HepG2 (cell line): ENCODE data around the gene CACNA1I. TPM values are rescaled to one million over a fixed set of nuclear protein-coding genes. Genes with fewer than 3 reads are reported as not detected.
A peak's percentile ranks its signal among the peaks of the same experiment; 100 is the strongest.

Experiments
- GATAD1 ChIP-seq: IDR thresholded peaks from 2 replicates; pipeline ENCODE4 v1.6.1; 2016; ENCODE audit warnings: missing genetic modification reagents, missing compliant biosample characterization
- MAFF ChIP-seq: IDR thresholded peaks from 2 replicates; pipeline ENCODE4 v1.6.1; 2011; ENCODE audit warnings: low read depth, low read length, improper control_type of control experiment
- NCOR1 ChIP-seq: fragments of 200-600 bp; sonication (generic); IDR thresholded peaks from 2 replicates; pipeline ENCODE4 v1.7.0; 2017; ENCODE audit warnings: antibody characterized with exemption, low read length, borderline replicate concordance
- REXO4 ChIP-seq: sonication (generic); formaldehyde crosslinking; IDR thresholded peaks from 2 replicates; pipeline ENCODE4 v1.8.0; 2022; ENCODE audit warnings: missing genetic modification reagents, mild to moderate bottlenecking, borderline replicate concordance
- SKIL ChIP-seq: sonication (generic); formaldehyde crosslinking; IDR thresholded peaks from 2 replicates; pipeline ENCODE4 v1.8.0; 2022; ENCODE audit warnings: missing genetic modification reagents, mild to moderate bottlenecking, moderate library complexity, borderline replicate concordance
- SMAD1 ChIP-seq: sonication (generic); formaldehyde crosslinking; IDR thresholded peaks from 2 replicates; pipeline ENCODE4 v1.4.0; 2020; ENCODE audit warnings: missing genetic modification reagents, low read depth, mild to moderate bottlenecking, borderline replicate concordance
- TAF1 ChIP-seq: sonication (generic); formaldehyde crosslinking; IDR thresholded peaks from 2 replicates; pipeline ENCODE4 v1.4.0; 2020; ENCODE audit warnings: missing genetic modification reagents
- ZBTB7B ChIP-seq: sonication (generic); formaldehyde crosslinking; IDR thresholded peaks from 2 replicates; pipeline ENCODE4 v1.4.0; 2020; ENCODE audit warnings: missing genetic modification reagents
- polyA plus RNA-seq, 8 experiments: library from polyadenylated mRNA; depleted of rRNA in 3 of 8; stranded (reverse) in 7 of 8; unstranded in 1 of 8; fragments of >200 nt; fragmentation: Illumina TruSeq in 4 of 8; extraction: Trizol in 4 of 8; gene quantifications; 2 replicates each; pipeline versions ENCODE4 v1.2.1 to v1.2.3, GENCODE V29; 2011 to 2016; ENCODE audit warnings: low read depth in 4 of 8, missing spikeins in 1 of 8, mixed read lengths in 1 of 8; ENCODE audit not compliant: insufficient read depth in 1 of 8
- total RNA-seq, 5 experiments: library from RNA; depleted of rRNA; stranded (reverse); fragments of >200 nt; fragmentation: Illumina TruSeq; extraction: Trizol; gene quantifications; 2 replicates each; pipeline ENCODE4 v1.2.3, GENCODE V29; 2016; ENCODE audit warnings: low read depth in 1 of 5
- TF ChIP-seq, protein P1 (sequence below): sonication (generic); formaldehyde crosslinking; IDR thresholded peaks from 2 replicates; pipeline ENCODE4 v1.5.0; 2020; ENCODE audit warnings: mild to moderate bottlenecking, missing genetic modification reagents, borderline replicate concordance
- TF ChIP-seq, protein P2 (sequence below): sonication (generic); formaldehyde crosslinking; IDR thresholded peaks from 2 replicates; pipeline ENCODE4 v1.8.0; 2022; ENCODE audit warnings: low read depth, missing genetic modification reagents
- TF ChIP-seq, protein P3 (sequence below): sonication (generic); formaldehyde crosslinking; conservative IDR thresholded peaks from 2 replicates; pipeline ENCODE4 v1.4.0; 2020; ENCODE audit warnings: missing genetic modification reagents
- TF ChIP-seq, protein P4 (sequence below): conservative IDR thresholded peaks from 2 replicates; pipeline ENCODE4 v1.6.1; 2018; ENCODE audit warnings: missing genetic modification reagents
- TF ChIP-seq, protein P5 (sequence below): sonication (generic); formaldehyde crosslinking; IDR thresholded peaks from 2 replicates; pipeline ENCODE4 v1.8.1; 2023; ENCODE audit warnings: mild to moderate bottlenecking, missing genetic modification reagents
- TF ChIP-seq, protein P6 (sequence below): sonication (generic); formaldehyde crosslinking; IDR thresholded peaks from 2 replicates; pipeline ENCODE4 v1.5.0; 2020; ENCODE audit warnings: missing genetic modification reagents

Gene CACNA1I
- total and polyA plus RNA-seq, 2 of the 13 experiments (the other 11 are each of a cell fraction or from before 2014, with no cell fraction given): not detected

- TF ChIP-seq, protein P1, sequence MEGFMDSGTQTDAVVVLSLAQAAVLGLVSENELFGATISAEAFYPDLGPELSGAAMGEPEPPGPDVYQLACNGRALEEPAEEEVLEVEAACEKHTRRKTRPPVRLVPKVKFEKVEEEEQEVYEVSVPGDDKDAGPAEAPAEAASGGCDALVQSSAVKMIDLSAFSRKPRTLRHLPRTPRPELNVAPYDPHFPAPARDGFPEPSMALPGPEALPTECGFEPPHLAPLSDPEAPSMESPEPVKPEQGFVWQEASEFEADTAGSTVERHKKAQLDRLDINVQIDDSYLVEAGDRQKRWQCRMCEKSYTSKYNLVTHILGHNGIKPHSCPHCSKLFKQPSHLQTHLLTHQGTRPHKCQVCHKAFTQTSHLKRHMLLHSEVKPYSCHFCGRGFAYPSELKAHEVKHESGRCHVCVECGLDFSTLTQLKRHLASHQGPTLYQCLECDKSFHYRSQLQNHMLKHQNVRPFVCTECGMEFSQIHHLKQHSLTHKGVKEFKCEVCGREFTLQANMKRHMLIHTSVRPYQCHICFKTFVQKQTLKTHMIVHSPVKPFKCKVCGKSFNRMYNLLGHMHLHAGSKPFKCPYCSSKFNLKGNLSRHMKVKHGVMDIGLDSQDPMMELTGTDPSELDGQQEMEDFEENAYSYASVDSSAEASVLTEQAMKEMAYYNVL (CRISPR knock-in tag): no peak
- no peak for TF ChIP-seq NCOR1
- no peak for TF ChIP-seq GATAD1 (CRISPR knock-in tag)
- TF ChIP-seq TAF1 (CRISPR knock-in tag): no peak
- TF ChIP-seq, protein P2, sequence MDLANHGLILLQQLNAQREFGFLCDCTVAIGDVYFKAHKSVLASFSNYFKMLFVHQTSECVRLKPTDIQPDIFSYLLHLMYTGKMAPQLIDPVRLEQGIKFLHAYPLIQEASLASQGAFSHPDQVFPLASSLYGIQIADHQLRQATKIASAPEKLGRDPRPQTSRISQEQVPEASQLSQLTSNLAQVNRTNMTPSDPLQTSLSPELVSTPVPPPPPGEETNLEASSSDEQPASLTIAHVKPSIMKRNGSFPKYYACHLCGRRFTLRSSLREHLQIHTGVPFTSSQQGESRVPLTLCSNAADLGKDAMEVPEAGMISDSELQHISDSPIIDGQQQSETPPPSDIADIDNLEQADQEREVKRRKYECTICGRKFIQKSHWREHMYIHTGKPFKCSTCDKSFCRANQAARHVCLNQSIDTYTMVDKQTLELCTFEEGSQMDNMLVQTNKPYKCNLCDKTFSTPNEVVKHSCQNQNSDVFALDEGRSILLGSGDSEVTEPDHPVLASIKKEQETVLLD (CRISPR knock-in tag): no peak
- no peak for TF ChIP-seq SKIL (CRISPR knock-in tag)
- TF ChIP-seq, protein P3, sequence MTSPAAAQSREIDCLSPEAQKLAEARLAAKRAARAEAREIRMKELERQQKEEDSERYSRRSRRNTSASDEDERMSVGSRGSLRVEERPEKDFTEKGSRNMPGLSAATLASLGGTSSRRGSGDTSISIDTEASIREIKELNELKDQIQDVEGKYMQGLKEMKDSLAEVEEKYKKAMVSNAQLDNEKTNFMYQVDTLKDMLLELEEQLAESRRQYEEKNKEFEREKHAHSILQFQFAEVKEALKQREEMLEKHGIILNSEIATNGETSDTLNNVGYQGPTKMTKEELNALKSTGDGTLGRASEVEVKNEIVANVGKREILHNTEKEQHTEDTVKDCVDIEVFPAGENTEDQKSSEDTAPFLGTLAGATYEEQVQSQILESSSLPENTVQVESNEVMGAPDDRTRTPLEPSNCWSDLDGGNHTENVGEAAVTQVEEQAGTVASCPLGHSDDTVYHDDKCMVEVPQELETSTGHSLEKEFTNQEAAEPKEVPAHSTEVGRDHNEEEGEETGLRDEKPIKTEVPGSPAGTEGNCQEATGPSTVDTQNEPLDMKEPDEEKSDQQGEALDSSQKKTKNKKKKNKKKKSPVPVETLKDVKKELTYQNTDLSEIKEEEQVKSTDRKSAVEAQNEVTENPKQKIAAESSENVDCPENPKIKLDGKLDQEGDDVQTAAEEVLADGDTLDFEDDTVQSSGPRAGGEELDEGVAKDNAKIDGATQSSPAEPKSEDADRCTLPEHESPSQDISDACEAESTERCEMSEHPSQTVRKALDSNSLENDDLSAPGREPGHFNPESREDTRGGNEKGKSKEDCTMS: no peak
- no peak for TF ChIP-seq SMAD1 (CRISPR knock-in tag)
- TF ChIP-seq, protein P4, sequence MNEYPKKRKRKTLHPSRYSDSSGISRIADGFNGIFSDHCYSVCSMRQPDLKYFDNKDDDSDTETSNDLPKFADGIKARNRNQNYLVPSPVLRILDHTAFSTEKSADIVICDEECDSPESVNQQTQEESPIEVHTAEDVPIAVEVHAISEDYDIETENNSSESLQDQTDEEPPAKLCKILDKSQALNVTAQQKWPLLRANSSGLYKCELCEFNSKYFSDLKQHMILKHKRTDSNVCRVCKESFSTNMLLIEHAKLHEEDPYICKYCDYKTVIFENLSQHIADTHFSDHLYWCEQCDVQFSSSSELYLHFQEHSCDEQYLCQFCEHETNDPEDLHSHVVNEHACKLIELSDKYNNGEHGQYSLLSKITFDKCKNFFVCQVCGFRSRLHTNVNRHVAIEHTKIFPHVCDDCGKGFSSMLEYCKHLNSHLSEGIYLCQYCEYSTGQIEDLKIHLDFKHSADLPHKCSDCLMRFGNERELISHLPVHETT (CRISPR knock-in tag): no peak
- TF ChIP-seq, protein P5, sequence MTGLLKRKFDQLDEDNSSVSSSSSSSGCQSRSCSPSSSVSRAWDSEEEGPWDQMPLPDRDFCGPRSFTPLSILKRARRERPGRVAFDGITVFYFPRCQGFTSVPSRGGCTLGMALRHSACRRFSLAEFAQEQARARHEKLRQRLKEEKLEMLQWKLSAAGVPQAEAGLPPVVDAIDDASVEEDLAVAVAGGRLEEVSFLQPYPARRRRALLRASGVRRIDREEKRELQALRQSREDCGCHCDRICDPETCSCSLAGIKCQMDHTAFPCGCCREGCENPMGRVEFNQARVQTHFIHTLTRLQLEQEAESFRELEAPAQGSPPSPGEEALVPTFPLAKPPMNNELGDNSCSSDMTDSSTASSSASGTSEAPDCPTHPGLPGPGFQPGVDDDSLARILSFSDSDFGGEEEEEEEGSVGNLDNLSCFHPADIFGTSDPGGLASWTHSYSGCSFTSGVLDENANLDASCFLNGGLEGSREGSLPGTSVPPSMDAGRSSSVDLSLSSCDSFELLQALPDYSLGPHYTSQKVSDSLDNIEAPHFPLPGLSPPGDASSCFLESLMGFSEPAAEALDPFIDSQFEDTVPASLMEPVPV (CRISPR knock-in tag): no peak
- TF ChIP-seq, protein P6, sequence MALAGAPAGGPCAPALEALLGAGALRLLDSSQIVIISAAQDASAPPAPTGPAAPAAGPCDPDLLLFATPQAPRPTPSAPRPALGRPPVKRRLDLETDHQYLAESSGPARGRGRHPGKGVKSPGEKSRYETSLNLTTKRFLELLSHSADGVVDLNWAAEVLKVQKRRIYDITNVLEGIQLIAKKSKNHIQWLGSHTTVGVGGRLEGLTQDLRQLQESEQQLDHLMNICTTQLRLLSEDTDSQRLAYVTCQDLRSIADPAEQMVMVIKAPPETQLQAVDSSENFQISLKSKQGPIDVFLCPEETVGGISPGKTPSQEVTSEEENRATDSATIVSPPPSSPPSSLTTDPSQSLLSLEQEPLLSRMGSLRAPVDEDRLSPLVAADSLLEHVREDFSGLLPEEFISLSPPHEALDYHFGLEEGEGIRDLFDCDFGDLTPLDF (CRISPR knock-in tag): no peak
- no peak for TF ChIP-seq MAFF
- TF ChIP-seq REXO4 (CRISPR knock-in tag): 0 out of 2 replicates have a peak, but pooled peaks have one; percentile 17
- TF ChIP-seq ZBTB7B (CRISPR knock-in tag): 0 out of 2 replicates have a peak, but pooled peaks have one; percentile 9
Measured at GRCh38 chr22:39522567-39523300, 47.8 kb upstream of the CACNA1I start (continued).
